ENCODE results near the gene RPS25.
"Not testable (repeated sequence)": the region's sequence is repeated elsewhere in the genome, so short reads cannot be mapped to it uniquely, and the experiment has no call there.

RPS25 gene

GRCh38 chr11:119038884-119039283, 20.7 kb upstream of the RPS25 start:
- DNase-seq (ENCODE audit: low spot score) = no peak

- DNase-seq (ENCODE audit: low spot score) = no peak
Observed at GRCh38 chr11:119034813-119035212, 16.7 kb upstream of the RPS25 start.

GRCh38 chr11:119033421-119033820, 15.3 kb upstream of the RPS25 start:
- DNase-seq (ENCODE audit: low spot score) = not testable (repeated sequence)

GRCh38 chr11:119031912-119032280, 13.8 kb upstream of the RPS25 start:
- DNase-seq (ENCODE audit: low spot score) = no peak

GRCh38 chr11:119030329-119031047, 12.3 kb upstream of the RPS25 start, which contains the start of gene SLC37A4:
SLC37A4 (minus strand) TSS chr11:119030877.
- peak; percentile 99 for DNase-seq (ENCODE audit: low spot score)

- DNase-seq (ENCODE audit: low spot score) = no peak
Observed at GRCh38 chr11:119030029-119030328, 11.8 kb upstream of the RPS25 start.

- peak; percentile 38 for DNase-seq (ENCODE audit: low spot score)
Observed at GRCh38 chr11:119029340-119030028, 11.3 kb upstream of the RPS25 start.

GRCh38 chr11:119029069-119029339, 10.9 kb upstream of the RPS25 start:
- DNase-seq (ENCODE audit: low spot score) = no peak

- no peak for DNase-seq (ENCODE audit: low spot score)
Observed at GRCh38 chr11:119028346-119029068, 10.4 kb upstream of the RPS25 start.

- no peak for DNase-seq (ENCODE audit: low spot score)
Observed at GRCh38 chr11:119027561-119028345, 9.6 kb upstream of the RPS25 start.

GRCh38 chr11:119026970-119027369, 8.8 kb upstream of the RPS25 start:
- DNase-seq (ENCODE audit: low spot score) = no peak

- no peak for DNase-seq (ENCODE audit: low spot score)
Observed at GRCh38 chr11:119025978-119026766, 8.0 kb upstream of the RPS25 start.

GRCh38 chr11:119025541-119025940, 7.4 kb upstream of the RPS25 start:
- no peak for DNase-seq (ENCODE audit: low spot score)

GRCh38 chr11:119025099-119025473, 6.9 kb upstream of the RPS25 start:
- DNase-seq (ENCODE audit: low spot score) = no peak

GRCh38 chr11:119024430-119025098, 6.4 kb upstream of the RPS25 start:
- no peak for DNase-seq (ENCODE audit: low spot score)

GRCh38 chr11:119023741-119024140, 5.6 kb upstream of the RPS25 start:
- DNase-seq (ENCODE audit: low spot score) = no peak

- no peak for DNase-seq (ENCODE audit: low spot score)
Observed at GRCh38 chr11:119021631-119022030, 3.5 kb upstream of the RPS25 start.

GRCh38 chr11:119019996-119020395, 1.9 kb upstream of the RPS25 start:
- no peak for DNase-seq (ENCODE audit: low spot score)

- not testable (repeated sequence) for DNase-seq (ENCODE audit: low spot score)
Observed at GRCh38 chr11:119017377-119017776, 766 bp downstream of the RPS25 start.

- DNase-seq (ENCODE audit: low spot score) = no peak
Observed at GRCh38 chr11:119016216-119017009, 1.7 kb downstream of the RPS25 start.

All from Ammon's horn (tissue), 1 donor.